Stimulated activated naive CD8-positive, alpha-beta T cell treated with anti-CD3 and anti-CD28 coated beads, Interleukin-15, Interleukin-2, amounts not matched to agents 100 U/mL and 50 U/mL, for 24 hours (primary cell): ENCODE results near the gene MAD1L1.

ENCODE experiments used
- ATAC-seq: fragments of 150-1000 bp; cut with Tn5 transposase; one replicate; pipeline ENCODE4 v1.10.0; 2021
- DNase-seq: peaks from one replicate; pipeline ENCODE4 v3.0.0; 2021

MAD1L1 gene

DNA sequence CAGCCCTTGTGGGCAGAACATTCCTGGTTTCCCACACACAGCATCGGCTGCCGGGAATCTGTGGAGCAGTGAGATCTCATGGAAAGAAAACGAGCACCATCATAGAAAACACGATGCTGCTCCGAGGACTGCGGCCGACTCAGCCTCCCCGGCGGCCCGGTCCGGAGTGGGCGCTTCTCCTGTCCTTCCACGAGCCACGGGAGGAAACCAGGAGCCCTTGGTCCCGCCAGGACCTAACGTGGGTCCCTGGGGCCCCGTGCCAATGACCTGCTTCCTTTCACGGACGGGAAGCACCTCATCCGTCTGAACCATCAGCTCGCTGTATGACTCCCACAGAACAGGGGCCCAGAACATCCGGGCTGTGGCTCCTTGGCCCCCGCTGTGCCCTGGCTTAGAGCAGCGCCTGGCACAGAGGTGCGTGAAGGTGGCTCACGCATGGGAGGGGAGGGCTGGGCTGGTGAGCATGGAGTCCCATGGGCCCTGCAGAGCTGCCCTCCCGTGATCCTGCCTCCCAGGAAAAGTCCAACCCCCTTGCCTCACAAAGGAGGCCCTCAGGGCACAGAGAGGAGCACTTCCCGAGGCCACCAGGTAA lies 280.5 kb downstream of the MAD1L1 start:
- ATAC-seq (no peak), DNase-seq (no peak)

DNA sequence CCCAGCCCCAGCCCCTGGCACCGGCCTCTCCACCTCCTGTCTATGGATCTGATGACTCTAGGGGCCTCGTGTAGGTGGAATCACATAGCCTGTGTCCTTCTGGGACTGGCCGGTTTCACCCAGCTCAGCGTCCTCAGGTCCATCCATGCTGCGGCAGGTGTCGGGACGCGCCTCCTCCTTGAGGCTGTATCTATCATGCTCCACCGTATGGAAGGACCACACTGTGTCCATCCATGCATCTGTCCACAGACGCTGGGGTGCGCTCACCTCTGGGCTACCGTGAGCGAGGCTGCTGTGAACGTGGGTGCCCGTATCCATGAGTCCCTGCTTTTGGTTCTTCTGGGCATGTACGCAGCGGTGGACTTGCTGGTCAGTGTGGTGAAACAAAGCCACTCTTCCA lies 281.1 kb downstream of the MAD1L1 start:
- DNase-seq = no peak
- ATAC-seq = no peak

DNA sequence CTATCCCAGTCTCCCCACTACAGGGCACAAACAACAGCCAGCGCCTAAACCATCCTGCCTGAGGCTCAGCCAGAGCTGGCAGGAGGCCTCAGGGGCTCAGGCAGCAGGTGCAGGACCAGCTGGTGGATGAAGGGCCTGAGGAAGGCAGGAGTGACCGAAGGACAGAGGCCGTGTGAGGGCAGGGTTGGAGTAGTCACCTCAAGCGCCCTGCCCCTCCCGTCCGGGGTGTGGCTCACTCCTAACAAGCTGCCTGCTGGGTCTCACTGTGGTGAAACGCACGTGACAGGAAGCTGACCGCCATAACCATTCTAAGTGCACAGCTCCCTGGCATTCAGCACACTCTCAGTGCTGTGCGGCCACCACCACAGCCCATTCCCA lies 281.6 kb downstream of the MAD1L1 start:
- DNase-seq (no peak), ATAC-seq (no peak)

DNA sequence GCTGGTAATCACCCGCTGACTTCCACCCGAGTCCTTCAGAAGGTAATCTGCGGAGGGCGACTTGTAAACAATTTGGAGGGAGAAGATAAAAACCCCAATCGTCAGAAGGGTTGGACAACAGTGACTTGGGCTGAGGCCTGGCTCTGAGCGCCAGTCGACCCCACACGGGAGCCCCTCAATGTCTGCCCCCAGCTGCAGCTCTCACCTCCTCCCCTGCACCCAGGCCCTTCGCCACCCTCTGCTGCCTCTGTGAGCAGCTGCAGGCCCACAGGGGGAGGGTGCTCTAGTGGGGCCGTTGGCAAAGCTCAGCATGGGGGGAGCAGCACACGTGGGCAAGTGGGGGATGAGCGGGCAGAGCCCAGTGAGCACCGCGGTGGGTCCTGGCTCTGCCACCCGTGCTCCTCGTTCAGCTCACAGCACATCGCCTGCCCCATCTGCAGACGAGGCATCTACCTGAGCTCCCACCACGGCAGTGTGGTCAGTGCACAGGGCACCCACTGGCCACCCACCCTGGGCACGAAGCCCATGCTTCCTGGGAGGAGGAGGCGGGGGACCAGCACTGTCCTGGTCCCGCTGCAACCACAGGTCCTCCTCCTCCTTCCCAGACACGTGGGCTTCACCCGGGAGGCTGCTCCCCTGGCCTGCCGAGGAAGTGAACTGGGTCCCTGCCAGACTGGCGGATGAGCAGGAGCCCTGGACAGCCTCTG lies 282.1 kb downstream of the MAD1L1 start:
- DNase-seq (no peak), ATAC-seq (no peak)

DNA sequence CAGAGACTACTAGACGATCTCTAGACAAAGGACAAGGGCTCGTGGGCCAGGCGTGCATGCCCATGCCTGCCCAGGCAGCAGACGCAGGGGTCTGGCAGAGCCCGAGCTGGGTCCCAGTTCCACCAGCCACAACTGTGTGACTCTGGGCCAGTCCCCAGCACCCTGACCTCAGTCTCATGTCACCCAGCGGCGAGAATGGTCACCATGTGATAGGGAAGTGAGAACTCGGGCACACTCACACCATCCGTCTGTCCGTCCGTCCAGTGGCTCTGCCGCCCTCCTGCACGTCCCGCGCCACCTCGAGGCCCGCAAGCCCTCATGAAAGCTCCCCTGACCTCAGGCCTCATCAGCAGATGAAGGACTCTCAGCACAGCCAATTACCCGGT lies 282.7 kb downstream of the MAD1L1 start:
- DNase-seq (no peak), ATAC-seq (no peak)

DNA sequence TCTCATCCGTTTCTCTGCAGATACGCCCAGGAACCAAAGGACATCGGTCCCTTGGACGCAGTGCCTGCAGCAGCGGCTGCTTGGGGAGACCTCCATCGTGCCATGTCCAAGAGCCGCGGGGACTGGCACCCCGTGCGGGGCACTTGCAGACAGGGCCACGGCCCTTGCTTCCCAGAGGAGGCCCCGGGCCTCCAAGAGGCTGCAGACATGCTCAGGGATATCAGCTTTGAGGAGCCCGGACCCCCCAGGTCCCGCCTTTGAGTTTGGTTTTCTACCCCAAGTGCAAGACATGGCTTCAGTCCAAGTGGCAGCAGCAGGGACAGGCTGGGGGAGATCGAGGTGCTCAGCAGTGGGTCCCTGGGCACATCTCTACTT lies 283.1 kb downstream of the MAD1L1 start:
- ATAC-seq (no peak), DNase-seq (no peak)

DNA sequence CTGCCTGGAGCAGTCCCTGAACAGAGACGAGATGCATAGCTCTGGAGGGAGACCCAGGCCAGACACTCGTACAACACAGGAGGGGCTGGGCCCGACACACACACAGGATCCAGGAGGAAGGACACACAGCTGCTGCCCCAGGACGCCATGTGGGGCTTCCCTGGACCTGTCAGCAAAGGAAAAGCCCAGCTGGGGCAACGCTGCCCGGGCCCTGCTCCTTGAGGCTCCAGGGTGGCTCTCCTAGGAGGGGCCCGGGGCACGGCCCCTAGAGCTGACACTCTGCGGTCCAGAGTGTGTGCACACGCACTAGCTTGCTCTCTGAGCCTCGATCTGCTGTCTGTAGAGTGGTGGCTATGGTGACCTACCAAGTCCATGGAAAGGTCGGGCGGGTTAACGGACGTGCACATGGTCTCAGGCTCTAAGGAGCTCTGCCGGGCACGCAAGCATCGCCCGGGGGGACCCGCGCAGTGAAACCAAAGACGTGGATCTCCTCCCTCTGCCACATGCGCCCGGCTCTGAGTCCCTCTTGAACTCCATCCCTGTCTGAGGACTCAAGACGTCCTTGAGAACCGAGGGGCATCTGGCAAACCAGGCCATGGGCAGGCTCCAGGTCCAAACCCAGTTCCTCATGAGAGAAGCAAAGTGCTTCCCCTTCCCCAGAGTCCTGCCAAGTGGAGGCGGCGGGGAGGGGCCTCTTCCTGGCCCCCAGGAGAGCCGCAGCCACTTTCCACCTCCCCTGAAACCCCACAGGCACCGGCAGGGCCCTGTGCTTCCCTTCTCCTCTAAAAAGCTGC lies 283.7 kb downstream of the MAD1L1 start:
- no peak for DNase-seq
- no peak for ATAC-seq

DNA sequence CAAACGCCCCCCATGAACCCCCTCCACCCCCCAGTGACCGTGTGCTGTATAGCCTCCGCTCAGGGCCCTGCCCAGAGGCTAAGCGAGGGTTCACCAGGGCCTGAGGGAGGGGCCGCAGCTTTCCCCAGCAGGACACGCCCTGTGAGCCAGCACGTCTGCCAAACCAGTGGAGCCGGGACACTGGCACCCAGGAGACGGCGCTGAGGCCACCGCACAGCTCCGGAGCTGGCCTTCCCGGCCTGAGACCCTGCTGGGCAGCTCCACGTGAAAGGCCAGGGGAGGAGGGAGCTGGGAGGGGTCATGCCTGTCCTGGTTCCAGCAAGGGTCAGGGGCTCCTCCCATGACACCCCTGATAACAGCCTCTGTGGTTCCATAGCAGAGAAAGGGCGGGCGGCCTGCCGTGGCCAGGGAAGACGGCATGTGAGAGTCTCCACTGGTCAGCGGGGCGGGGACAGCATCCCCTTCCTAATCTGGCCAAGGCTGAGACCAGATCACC lies 284.4 kb downstream of the MAD1L1 start:
- no peak for DNase-seq
- ATAC-seq = no peak

DNA sequence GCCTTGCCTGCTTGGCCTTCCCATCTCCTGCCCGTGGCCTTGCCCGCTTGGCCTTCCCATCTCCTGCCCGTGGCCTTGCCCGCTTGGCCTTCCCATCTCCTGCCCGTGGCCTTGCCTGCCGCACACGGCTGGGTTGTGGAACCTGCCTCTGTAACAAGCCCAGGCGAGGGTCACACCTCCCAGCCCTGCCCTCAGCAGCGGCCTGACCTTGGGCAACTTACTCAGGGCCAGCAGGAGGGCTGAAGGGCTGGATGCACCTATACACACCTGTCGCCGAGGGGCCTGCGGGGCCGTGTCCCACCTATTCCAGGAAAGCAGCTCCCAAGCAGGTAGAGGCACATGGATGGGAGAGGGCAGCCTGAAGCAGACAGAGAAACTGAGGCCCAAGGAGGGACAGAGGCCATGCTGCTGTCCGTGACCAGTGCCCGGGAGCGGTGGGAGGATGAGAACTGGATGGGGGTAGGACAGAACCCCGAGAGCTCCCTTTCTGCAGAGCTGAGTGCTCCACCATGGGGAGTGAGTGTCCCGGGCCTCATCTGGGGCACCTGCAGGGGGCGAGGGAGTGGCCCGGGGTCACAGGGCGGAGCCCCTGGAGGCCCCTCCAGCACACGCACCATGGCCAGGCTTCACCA lies 285.0 kb downstream of the MAD1L1 start:
- DNase-seq = no peak
- ATAC-seq = no peak

DNA sequence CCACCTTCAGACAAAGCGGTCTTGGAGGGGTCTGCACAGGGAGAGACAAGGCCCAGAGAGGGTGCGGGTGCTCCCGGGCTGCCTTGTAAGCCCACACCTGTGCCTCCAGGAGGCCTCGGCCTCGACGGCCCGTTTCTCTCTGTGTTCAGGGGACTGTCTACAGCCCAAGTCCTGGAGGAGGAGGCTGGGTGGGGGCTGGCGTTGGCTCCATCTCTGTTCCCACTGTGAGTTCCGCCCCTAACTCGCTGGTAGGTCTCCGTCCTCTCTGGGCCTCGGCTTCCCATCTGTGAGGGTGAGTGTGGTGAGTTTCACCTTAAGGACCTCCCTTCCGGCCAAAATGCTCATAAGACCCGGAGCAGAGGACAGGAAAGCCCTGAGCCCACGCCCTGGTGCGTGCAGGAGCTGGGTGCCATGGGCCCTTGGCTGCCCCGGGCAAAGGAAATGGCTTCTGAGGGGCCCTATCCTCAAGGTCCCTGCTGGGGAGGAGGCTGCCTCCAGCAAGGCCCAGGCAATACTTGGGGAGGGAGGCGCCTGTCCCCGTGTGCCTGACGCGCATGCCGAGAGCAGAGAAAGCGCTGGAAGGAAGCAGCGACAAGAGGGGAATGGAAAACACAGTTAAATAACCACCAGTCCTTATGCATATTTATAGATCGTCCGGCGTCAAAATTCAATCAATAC lies 285.8 kb downstream of the MAD1L1 start:
- ATAC-seq = no peak
- no peak for DNase-seq

DNA sequence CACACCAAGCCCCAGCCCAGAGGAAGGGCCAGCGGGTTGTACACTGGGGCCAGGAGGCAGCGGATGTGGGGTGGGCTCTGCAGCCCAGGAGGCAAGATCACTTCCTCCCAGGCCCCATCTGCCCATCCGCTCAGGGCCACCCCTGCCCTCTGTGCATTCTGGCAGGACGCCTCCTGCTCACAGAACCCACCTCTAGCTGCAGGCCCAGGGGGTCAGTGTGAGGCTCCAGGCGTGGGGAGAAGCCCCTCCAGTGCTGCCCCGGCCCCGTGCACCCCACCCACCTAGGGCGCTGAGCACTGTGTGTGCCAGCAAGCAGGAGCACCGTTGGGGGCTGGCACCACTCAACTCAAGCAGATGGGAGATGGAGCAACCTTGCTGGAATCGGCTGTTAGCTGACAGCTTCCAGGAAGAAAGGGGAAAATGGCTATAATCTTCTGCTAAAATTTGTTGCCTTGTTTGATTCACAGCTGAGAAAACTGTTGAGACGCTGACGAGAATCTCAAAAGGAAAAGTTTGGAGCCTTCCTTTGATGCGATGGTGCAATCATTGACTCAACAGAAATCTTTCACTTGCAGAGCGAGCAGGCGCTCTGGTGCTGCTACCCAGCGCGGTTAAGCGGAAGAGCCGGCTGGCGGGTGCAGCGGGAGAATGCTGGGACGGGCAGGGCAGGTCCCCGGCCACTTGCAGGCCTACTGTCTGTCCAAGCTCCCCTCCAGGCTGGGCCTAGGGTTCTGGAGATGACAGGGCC lies 286.5 kb downstream of the MAD1L1 start:
- DNase-seq (no peak), ATAC-seq (no peak)

DNA sequence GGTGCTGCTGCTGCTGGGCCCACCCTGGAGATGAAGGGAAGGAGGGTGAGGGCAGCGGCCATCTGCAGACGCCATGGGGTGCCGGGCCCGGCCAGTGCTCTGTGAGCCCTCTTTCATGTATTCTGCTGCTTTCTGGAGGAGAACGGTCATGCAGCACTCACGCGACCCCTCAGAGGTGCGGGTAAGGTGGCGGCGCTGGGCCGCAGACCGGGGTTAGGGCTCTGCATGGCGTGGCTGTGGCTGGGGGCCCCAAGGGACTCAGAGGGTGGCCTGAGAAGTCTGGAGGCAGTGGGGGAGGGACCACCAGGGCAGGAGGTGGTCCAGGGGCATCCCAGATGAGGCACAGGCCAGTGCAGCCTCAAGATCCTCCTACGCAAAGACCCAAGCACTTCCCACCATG lies 287.2 kb downstream of the MAD1L1 start:
- DNase-seq = no peak
- no peak for ATAC-seq

DNA sequence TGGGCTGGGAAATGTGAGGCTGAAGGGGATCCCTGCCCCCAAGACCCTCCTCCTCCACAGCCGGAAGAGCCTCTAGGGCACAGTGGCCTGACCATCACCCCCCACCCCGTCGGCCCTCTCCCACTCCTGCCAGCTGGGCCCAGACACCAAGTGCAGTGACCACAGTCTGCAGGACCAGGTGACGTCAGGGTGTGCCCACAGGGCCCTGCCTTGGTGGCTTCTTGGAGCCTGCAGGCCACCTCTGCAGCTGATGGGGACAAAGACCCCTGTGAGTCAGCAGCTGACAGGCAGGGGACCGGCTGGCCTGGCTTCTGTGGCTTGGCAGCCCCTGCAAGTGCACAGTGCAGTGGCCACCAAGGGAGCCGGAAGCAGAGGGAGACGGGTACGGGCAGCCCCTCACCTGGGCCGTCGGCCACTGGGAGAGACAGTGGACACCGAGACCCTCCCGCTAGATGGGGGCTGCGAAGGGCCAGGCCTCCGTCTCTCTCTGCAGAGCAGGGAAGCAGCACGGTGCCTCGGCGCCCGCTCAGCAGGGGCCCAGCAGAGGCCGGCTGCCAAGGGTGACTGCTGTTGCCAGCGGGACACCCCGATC lies 288.0 kb downstream of the MAD1L1 start:
- DNase-seq = no peak
- ATAC-seq = no peak

DNA sequence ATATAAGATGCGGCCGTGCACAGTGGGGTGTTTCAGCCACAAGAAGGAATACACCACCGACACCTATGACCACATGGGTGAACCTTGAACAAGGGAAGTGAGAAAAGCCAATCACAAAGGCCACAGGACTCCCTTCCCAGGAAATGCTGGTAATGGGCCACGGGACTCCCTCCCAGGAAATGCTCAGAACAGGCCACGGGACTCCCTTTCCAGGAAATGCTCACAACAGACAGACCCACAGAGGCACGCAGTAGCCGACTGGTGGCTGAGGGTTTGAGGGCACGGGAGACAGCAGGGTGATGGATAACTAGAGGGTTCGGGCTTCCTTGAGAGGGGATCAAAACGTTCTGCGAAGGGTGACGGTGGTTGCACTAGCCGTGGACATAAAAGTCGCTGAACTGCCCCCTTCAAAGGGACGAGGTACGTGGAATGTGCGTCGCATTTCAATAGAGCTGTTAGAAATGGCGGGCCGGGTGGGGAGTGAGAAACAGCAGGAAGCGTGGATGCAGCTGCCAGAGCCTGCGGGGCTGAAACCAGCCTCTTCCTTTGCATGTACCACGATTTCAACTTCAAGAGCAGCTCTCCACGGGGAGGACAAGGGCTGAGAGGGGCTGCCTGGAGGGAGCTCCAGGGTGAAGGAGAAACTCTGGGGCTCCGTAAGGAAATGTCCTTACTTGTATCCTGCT lies 288.7 kb downstream of the MAD1L1 start:
- ATAC-seq (no peak), DNase-seq (no peak)

DNA sequence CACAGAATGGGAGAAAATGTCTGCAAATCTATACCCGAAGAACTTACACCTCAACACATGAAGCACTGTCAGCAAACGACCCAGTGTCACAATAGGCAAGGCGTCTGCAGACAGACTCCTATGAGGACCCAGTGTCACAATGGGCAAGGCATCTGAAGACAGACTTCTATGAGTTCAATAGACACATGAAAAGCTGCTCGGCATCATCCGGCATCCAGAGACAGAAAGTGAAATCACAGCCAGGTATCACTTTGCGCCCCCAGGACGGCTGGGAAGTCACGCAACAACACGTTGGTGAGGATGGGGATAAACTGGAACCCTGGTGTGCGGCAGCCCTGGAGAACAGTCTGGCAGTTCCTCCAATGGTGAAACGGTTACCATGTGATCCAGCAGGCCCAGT lies 289.4 kb downstream of the MAD1L1 start:
- no peak for DNase-seq
- no peak for ATAC-seq

DNA sequence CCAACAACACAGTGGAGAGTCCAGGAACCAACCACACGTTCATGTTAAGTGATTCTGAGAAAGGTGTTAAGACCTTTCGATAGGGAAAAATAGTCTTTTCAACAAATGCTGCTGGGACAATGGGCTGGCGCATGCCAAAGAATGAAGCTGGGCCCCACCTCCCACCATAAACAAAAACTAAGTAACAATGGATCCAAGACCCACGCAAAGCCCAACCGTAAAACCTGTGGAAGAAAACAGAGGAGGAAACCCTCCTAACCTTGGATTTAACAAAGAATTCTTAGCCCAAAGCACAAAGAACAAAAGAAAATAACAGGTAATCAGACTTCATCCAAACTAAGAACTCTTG lies 289.8 kb downstream of the MAD1L1 start:
- DNase-seq = no peak

DNA sequence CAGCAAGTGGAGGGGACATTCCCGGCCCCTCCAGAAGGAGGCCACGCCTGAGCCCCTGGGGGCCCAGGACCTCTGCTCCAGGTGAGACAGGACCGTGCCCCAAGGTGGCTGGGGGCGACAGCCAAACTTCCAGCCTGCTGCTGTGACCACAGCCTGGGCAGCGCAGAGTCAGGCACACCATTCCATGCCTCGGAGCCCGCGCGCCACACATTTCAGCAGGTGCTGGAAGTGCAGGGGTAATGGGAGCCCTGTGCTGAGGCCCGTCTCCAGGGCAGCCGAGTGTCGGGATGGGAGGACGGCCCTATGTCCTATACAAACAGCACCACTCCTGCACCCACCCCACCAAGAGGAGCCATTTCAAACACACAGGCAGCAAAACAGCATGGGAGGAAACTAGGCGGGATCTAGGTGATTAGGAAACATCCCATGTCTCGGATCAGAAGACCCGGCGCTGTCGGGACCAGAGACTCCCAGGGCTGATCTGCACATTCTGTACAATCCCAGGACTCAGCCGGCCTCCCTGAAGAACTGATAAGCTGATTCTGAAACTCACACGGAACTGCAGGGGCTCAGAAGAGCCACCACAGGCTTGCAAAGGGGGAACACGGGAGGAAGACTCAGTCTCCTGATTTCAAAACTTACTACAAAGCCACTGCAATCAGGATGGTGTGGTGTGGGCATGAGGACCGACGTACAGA lies 290.4 kb downstream of the MAD1L1 start:
- no peak for ATAC-seq

More for the DNA sequence above, 289.8 kb downstream of the MAD1L1 start:
- ATAC-seq = no peak

DNA sequence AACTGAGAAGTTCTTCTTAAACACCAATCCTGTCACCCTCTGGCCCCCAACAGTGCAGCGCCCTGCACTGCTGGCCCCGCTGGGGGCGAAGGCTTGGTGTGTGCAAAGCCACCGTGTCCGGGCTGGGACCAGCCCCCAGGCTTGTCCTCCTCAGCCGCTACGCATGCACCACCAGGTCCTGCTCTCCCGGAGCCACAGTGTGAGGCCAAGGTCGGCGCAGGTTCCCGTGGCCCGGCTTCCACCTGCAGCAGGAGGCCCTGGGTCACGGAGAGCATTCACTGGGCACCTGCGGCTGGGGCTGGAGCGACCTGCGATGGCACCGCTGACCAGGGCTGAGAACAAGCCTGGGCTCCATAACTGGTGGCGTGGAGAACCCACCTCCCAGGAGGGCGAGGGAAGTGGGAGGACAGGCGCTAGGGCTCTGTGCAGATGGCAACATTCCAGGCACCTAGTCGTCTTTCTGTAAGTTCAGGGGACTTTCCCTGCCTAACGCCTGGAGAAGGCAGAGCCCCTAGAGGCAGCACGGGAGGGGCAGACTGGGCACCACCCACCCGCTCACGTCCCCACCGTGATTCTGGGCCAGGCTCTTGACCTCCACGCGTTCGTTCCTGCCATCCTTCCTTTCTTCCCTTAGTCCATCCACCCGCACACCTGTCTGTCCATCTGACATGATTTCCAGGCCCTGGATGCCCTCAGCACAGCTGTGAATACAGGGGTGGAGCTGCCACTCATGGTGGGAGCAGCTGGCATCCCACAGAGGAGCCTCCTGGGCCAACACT lies 291.1 kb downstream of the MAD1L1 start:
- no peak for DNase-seq
- ATAC-seq = no peak

More for the DNA sequence above, 290.4 kb downstream of the MAD1L1 start:
- DNase-seq = no peak

DNA sequence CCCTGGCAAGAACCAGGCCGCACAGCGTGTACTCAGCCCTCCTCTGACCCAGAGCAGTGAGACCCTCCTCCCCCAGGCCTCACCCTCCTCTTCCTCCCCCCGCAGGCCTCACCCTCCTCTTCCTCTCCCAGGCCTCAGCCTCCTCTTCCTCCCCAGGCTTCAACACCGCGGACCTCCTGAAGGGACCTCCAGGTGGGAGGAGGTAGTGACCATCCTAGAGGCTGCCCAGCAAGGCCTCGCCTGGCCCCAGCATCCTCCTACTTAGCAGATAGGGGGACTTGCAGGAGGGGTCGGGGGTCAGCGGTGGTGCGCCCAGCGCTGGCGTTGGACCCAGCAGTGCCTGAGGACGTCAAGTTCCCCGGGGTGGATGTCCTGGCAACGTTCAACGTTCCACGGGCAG lies 291.9 kb downstream of the MAD1L1 start:
- DNase-seq (no peak), ATAC-seq (no peak)
